Tibial artery (tissue), 4 donors: Measurements from ENCODE around the gene GTF2H2C.
"Not testable (repeated sequence)": the region's sequence is repeated elsewhere in the genome, so short reads cannot be mapped to it uniquely, and the experiment has no call there.

Experiments used
- DNase-seq, 2 donors: peaks; one replicate each; pipeline ENCODE4 v3.0.0-alpha.2; 2019
- H3K27ac ChIP-seq, 2 donors: fragments of 200-600 bp; sonication (generic) in 1 of 2; 1 replicate in 1 of 2; 2 replicates in 1 of 2; pipeline ENCODE4 v1.5.1; 2018 to 2019; ENCODE audit warnings: mild to moderate bottlenecking in 1 of 2
- H3K27me3 ChIP-seq, 2 donors: fragments of 200-600 bp; sonication (generic) in 1 of 2; one replicate each; pipeline versions ENCODE4 v1.5.1 to v1.6.0; 2016 to 2019
- H3K36me3 ChIP-seq, 3 donors: fragments of 200-600 bp; sonication (generic) in 2 of 3; one replicate each; pipeline ENCODE4 v1.5.1; 2016 to 2019; ENCODE audit warnings: mild to moderate bottlenecking in 2 of 3
- H3K4me1 ChIP-seq, 4 donors: fragments of 200-600 bp; sonication (generic) in 2 of 4; 1 replicate in 3 of 4; 2 replicates in 1 of 4; pipeline ENCODE4 v1.5.1; 2016 to 2019
- H3K4me3 ChIP-seq, 2 donors: fragments of 200-600 bp; sonication (generic) in 1 of 2; 1 replicate in 1 of 2; 2 replicates in 1 of 2; pipeline ENCODE4 v1.5.1; 2018 to 2019; ENCODE audit warnings: mild to moderate bottlenecking in 2 of 2
- H3K9me3 ChIP-seq, 3 donors: fragments of 200-600 bp; sonication (generic) in 1 of 3; one replicate each; pipeline ENCODE4 v1.5.1; 2016 to 2019
- intact Hi-C: fragments of 100-400 bp; cut with DNase I; formaldehyde crosslinking; loops from one replicate; pipeline ENCODE4 v1.15.0; 2023; ENCODE audit warnings: low total_unique reads

Gene GTF2H2C

DNA sequence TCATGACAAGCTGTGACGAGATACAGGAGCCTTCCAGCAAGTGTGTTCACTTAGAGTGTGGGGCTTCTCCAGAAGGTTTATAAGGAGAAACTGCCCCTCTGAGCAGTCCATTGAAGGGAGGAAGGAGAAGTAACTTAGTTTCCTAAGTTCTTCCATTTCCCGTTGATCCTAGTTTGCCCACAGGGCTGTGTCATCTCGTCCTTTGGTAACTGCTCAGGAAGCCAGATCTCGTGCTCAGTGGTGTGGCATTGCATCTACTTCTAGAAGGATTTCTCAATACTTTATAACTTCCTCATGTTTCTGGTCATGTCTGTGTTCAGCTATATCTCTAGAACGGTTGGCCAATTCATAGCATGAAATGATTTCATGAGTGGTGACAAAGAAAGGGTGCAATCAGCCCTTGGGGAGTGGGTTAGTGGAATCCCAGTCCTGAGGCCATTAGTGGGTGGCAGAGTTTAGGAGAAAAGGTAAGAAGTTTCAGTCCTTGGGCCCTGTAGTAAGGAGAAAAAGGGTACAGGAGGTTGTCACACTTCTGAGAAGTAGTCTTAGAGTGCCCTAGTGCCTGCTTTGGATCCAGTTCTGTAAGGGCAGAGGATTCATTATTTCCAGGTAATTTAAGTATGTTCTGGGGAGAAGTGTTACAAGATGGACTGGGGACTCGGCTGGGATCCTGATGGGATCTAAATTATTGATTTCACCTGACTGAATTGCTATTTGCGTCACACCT, 36.3 kb downstream of the GTF2H2C start:
- DNase-seq, H3K4me1 ChIP-seq, H3K27me3 ChIP-seq, H3K27ac ChIP-seq, intact Hi-C loops, H3K36me3 ChIP-seq, H3K9me3 ChIP-seq, H3K4me3 ChIP-seq: not testable (repeated sequence)

GRCh38 chr5:69601947-69602346, 42.0 kb downstream of the GTF2H2C start:
- DNase-seq, H3K27ac ChIP-seq, H3K9me3 ChIP-seq, H3K4me1 ChIP-seq, intact Hi-C loops, H3K36me3 ChIP-seq, H3K4me3 ChIP-seq, H3K27me3 ChIP-seq: not testable (repeated sequence)

- H3K27me3 ChIP-seq, DNase-seq, intact Hi-C loops, H3K4me3 ChIP-seq, H3K4me1 ChIP-seq, H3K27ac ChIP-seq, H3K36me3 ChIP-seq, H3K9me3 ChIP-seq: not testable (repeated sequence)
These were observed 46.8 kb downstream of the GTF2H2C start for GRCh38 chr5:69606839-69607238.

- DNase-seq, H3K27ac ChIP-seq, H3K4me3 ChIP-seq, H3K9me3 ChIP-seq, H3K4me1 ChIP-seq, intact Hi-C loops, H3K27me3 ChIP-seq, H3K36me3 ChIP-seq: not testable (repeated sequence)
These were observed 47.8 kb downstream of the GTF2H2C start for GRCh38 chr5:69607750-69608149.

DNA sequence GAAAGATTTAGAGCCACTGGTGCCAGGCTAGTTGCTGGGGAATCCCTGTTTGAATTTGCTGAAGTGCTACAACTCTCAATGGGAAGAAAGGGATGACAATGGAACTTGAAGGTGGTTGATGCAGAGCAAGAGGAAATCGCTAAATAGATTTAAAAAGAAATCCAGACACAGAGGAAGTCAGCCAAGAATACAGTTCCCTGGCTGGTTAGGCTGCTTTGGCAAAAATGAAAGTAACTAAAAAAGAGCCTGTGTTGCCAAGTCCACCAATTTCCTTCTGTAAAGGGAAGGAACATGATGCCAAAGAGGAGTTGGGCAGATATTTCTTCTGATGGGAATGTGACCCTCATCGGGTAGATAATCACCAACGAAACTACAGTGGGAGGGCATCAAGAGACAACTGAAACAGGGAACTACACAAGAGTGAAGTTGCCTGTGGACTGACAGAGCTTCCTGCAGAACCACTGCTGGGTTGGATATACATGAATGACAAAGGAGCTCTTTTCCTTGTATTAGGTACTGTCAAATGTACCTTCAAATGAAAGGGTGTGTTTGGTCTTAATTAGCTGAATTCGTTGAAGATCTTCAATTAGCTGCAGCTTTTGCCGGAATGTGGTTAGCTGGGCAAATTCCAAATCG, 49.0 kb downstream of the GTF2H2C start:
- intact Hi-C loops, H3K4me3 ChIP-seq, H3K4me1 ChIP-seq, H3K9me3 ChIP-seq, DNase-seq, H3K36me3 ChIP-seq, H3K27ac ChIP-seq, H3K27me3 ChIP-seq: not testable (repeated sequence)

DNA sequence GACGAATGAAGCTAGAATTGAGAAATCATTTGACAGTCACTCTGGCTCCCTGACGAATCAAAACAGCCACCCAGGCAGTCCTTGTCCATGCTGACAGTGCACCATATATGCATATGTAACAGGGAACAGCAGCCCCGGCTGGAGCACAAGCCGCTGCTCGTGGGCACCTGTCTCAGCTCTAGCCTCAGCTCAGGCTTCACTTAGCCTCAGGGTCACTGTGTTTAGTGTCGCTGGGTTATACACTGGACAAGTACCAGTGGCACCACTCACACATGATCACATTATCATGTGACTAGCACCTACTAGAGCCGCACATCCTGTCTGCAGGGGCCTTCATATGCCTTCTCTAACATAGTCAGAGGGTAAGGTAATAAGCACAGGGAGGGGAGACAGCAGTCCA, 54.9 kb downstream of the GTF2H2C start:
- H3K9me3 ChIP-seq, H3K4me1 ChIP-seq, DNase-seq, H3K27me3 ChIP-seq, H3K4me3 ChIP-seq, H3K27ac ChIP-seq, intact Hi-C loops, H3K36me3 ChIP-seq: not testable (repeated sequence)

GRCh38 chr5:69631879-69632278, 71.9 kb downstream of the GTF2H2C start:
- intact Hi-C loops, H3K27me3 ChIP-seq, H3K4me3 ChIP-seq, H3K9me3 ChIP-seq, DNase-seq, H3K27ac ChIP-seq, H3K36me3 ChIP-seq, H3K4me1 ChIP-seq: not testable (repeated sequence)
